Peyer's patch (tissue), 4 donors: ENCODE data around the gene DCST1. TPM values are rescaled to one million over a fixed set of nuclear protein-coding genes. Genes with fewer than 3 reads are reported as not detected.

Experiments used
- DNase-seq, 3 donors: peaks; one replicate each; pipeline ENCODE4 v3.0.0-alpha.2; 2017 to 2019
- H3K27ac ChIP-seq, 4 donors: fragments of 200-600 bp; sonication (generic); one replicate each; pipeline ENCODE4 v1.5.1; 2016 to 2019
- H3K27me3 ChIP-seq, 2 donors: fragments of 200-600 bp; sonication (generic); one replicate each; pipeline ENCODE4 v1.5.1; 2019
- H3K36me3 ChIP-seq, 3 donors: fragments of 200-600 bp; sonication (generic); one replicate each; pipeline ENCODE4 v1.5.1; 2016 to 2019
- H3K4me1 ChIP-seq, 4 donors: fragments of 200-600 bp; sonication (generic); one replicate each; pipeline ENCODE4 v1.5.1; 2016 to 2019
- H3K4me3 ChIP-seq, 4 donors: fragments of 200-600 bp; sonication (generic); 1 replicate in 3 of 4; 2 replicates in 1 of 4; pipeline ENCODE4 v1.5.1; 2016 to 2019; ENCODE audit warnings: mild to moderate bottlenecking in 1 of 4
- H3K9me3 ChIP-seq, 4 donors: fragments of 200-600 bp; sonication (generic); one replicate each; pipeline ENCODE4 v1.5.1; 2016 to 2019; ENCODE audit warnings: mild to moderate bottlenecking in 1 of 4
- CTCF ChIP-seq, 6 experiments: fragments of 450-650 bp in 4 of 6; fragments of 200-600 bp in 2 of 6; sonication (generic) in 1 of 6; IDR thresholded peaks; one replicate each; pipeline ENCODE4 v1.5.1; 2017 to 2019; ENCODE audit warnings: antibody characterized with exemption in 6 of 6, mild to moderate bottlenecking in 3 of 6, moderate library complexity in 1 of 6
- POLR2A ChIP-seq, 2 donors: fragments of 450-650 bp; IDR thresholded peaks; one replicate each; pipeline ENCODE4 v1.5.1; 2017; ENCODE audit warnings: antibody characterized with exemption in 2 of 2, mild to moderate bottlenecking in 2 of 2, moderate library complexity in 2 of 2
- total RNA-seq, 4 donors: library from RNA; depleted of rRNA; stranded (reverse); fragments of >200 nt; gene quantifications; one replicate each; pipeline ENCODE4 v1.1.0, GENCODE V29; 2016

DCST1 gene
- total RNA-seq, 4 donors from 2014 or later = 0.88 to 2.7 TPM; not detected in 2

- H3K27ac ChIP-seq = no peak overlapping the region
- H3K4me3 ChIP-seq = peak overlapping the region; percentile 37 to 64 (median 51)
- no peak for TF ChIP-seq POLR2A (IDR thresholded peaks at IDR 0.05)
- peak in 1 of 3 donors; percentile 64 for DNase-seq
- peaks cover 0 to 47% of the 10 kb centered on the region in 2 donors for H3K27me3 ChIP-seq
- peaks cover 23 to 65% (median 44%) of the 10 kb centered on the region in 4 donors for H3K4me1 ChIP-seq
- no peaks in the 10 kb centered on the region for H3K36me3 ChIP-seq
- no peaks in the 10 kb centered on the region for H3K9me3 ChIP-seq
Observed at GRCh38 chr1:155079487-155080311, 46.1 kb downstream of the DCST1 start.

GRCh38 chr1:155080312-155081228, 46.9 kb downstream of the DCST1 start:
- peaks cover 0 to 47% of the 10 kb centered on the region in 2 donors for H3K27me3 ChIP-seq
- no peak overlapping the region for H3K27ac ChIP-seq
- peak in 2 of 3 donors; percentile 31 to 57 for DNase-seq
- TF ChIP-seq CTCF (IDR thresholded peaks at IDR 0.05) (no peak), POLR2A (IDR thresholded peaks at IDR 0.05) (no peak)
- no peaks in the 10 kb centered on the region for H3K36me3 ChIP-seq
- no peaks in the 10 kb centered on the region for H3K9me3 ChIP-seq
- H3K4me3 ChIP-seq = peak overlapping the region in 3 of 4 donors; percentile 48 to 64 (median 54)
- H3K4me1 ChIP-seq = peaks cover 23 to 67% (median 44%) of the 10 kb centered on the region in 4 donors

- TF ChIP-seq POLR2A (IDR thresholded peaks at IDR 0.05) (no peak), CTCF (IDR thresholded peaks at IDR 0.05) (no peak)
- H3K27me3 ChIP-seq = peaks cover 0 to 47% of the 10 kb centered on the region in 2 donors
Observed at GRCh38 chr1:155081472-155082300, 48.1 kb downstream of the DCST1 start.

GRCh38 chr1:155082301-155083051, 48.9 kb downstream of the DCST1 start:
- Histone ChIP-seq H3K9me3 (no peaks in the 10 kb centered on the region), H3K27me3 (peaks cover 0 to 47% of the 10 kb centered on the region in 2 donors), H3K27ac (peak overlapping the region in 1 of 4 donors; percentile 34), H3K4me1 (peaks cover 23 to 77% (median 51%) of the 10 kb centered on the region in 4 donors), H3K4me3 (peak overlapping the region in 3 of 4 donors; percentile 25 to 39 (median 37)), H3K36me3 (no peaks in the 10 kb centered on the region)
- TF ChIP-seq POLR2A (IDR thresholded peaks at IDR 0.05) (no peak), CTCF (IDR thresholded peaks at IDR 0.05) (no peak)
- peak in 1 of 3 donors; percentile 59 for DNase-seq

More at GRCh38 chr1:155081472-155082300, 48.1 kb downstream of the DCST1 start:
- Histone ChIP-seq H3K4me1 (peaks cover 23 to 77% (median 51%) of the 10 kb centered on the region in 4 donors), H3K4me3 (peak overlapping the region in 3 of 4 donors; percentile 25 to 64 (median 39)), H3K27ac (no peak overlapping the region), H3K36me3 (no peaks in the 10 kb centered on the region), H3K9me3 (no peaks in the 10 kb centered on the region)
- peak in 1 of 3 donors; percentile 69 for DNase-seq

GRCh38 chr1:155083052-155083541, 49.5 kb downstream of the DCST1 start:
- Histone ChIP-seq H3K27ac (peak overlapping the region in 3 of 4 donors; percentile 8 to 34 (median 13)), H3K4me1 (peaks cover 23 to 77% (median 51%) of the 10 kb centered on the region in 4 donors), H3K4me3 (peak overlapping the region in 1 of 4 donors; percentile 37), H3K27me3 (peaks cover 0 to 47% of the 10 kb centered on the region in 2 donors), H3K36me3 (no peaks in the 10 kb centered on the region), H3K9me3 (no peaks in the 10 kb centered on the region)
- TF ChIP-seq CTCF (IDR thresholded peaks at IDR 0.05) (no peak), POLR2A (IDR thresholded peaks at IDR 0.05) (no peak)
- peak in 1 of 3 donors; percentile 72 for DNase-seq
